ENCODE measurements around the gene UTS2.

UTS2 gene, protein sequence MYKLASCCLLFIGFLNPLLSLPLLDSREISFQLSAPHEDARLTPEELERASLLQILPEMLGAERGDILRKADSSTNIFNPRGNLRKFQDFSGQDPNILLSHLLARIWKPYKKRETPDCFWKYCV

GRCh38 chr1:7852804-7853683 is at the start of gene UTS2:
Gene UTS2, minus strand, starts transcription at chr1:7853065. Its CDS starts 62 bp downstream, at chr1:7853003.
- DNase-seq (ENCODE audit: low spot score): no peak

DNA sequence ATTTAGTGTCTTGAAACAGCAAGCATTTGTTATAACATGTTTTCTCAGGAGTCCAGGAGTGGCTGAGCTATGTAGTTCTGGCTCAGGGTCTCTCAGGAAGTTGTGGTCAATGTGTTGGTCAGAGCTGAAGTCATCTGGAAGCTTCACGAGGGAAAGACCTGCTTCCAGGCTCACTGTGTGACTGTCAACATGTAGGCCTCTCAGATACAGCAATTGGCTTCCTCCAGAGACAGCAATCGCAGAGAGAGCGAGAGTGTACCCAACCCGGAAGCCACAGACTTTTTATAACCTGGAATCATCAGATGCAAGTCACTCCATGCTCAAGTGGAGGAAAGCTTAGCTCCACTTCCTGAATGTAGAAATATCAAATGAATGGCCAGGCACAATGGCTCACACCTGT is 46.9 kb upstream of the UTS2 start:
- DNase-seq (ENCODE audit: low spot score): no peak

DNA sequence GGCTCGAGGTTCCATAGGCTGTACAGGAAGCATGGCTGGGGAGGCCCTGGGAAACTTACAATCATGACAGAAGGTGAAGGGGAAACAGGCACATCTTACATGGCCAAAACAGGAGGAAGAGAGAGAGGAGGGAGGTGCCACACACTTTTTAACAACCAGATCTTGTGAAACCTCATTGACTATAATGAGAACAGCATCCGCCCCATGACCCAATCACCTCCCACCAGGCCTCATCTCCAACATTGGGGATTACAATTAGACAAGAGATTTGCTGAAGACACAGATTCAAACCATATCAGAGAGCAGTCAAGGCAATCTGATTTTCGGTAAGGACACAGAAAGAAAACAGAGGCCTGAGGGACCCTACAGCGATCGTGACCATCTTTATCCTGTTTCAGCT is 46.1 kb upstream of the UTS2 start:
- DNase-seq (ENCODE audit: low spot score): no peak

DNA sequence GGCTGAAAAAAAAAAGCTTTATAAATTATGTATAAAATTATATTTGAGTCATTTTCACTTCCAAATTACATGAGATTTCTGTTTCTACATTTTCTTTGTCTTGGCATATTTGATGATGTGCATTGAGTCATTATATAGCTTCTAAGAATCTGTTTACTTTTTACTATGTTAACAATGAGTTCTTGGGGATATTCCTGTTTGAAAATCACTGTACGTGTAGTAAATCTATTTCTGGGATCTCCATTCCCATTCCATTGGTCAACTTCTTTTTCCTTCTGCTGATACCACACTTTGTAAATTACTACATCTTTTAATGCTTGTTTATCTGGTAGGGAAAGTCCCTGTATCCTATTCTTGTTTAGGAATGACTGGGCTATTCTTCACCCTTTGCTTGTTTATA is 44.1 kb upstream of the UTS2 start:
- no peak for DNase-seq (ENCODE audit: low spot score)

- no peak for DNase-seq (ENCODE audit: low spot score)
Observed at GRCh38 chr1:7893529-7894180, 40.8 kb upstream of the UTS2 start.

- DNase-seq (ENCODE audit: low spot score): no peak
Observed at GRCh38 chr1:7891804-7892203, 38.9 kb upstream of the UTS2 start.

DNA sequence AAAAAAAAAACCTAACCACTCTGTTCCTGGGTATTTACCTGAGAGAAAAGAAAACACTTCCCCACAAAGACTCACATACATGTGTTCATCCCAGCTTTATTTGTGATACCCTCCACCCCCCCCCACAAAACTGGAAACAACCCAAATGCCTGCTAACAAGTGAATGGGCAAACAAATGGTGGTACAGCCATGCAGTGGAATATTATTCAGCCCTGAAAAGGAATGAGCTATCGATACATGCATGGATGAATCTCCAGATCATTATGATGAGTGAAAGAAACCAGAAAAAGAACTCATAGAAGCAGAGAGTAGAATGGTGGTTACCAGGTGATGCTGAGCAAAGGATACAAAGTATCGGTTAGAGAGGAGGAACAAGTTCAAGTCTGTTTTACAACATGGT is 38.0 kb upstream of the UTS2 start:
- DNase-seq (ENCODE audit: low spot score): no peak

- DNase-seq (ENCODE audit: low spot score): no peak
Observed at GRCh38 chr1:7888248-7889081, 35.6 kb upstream of the UTS2 start.

DNA sequence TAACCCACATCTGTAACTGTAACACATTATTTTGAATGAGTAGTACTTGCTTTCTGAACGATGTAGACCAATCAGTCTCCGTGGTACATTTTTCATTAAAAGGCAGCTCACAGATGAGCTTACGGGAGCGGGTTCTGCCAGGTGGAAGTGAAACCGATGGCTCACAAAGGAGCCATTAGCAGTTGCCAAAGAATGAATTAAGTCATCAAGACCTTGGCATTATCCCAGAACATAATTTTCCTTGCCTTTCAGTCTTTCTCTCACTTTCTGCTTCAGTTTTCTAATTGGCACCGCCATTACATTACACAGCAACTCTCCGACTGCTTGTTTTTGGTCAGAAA is 33.5 kb upstream of the UTS2 start:
- no peak for DNase-seq (ENCODE audit: low spot score)

- no peak for DNase-seq (ENCODE audit: low spot score)
Observed at GRCh38 chr1:7885513-7886404, 32.9 kb upstream of the UTS2 start.

DNA sequence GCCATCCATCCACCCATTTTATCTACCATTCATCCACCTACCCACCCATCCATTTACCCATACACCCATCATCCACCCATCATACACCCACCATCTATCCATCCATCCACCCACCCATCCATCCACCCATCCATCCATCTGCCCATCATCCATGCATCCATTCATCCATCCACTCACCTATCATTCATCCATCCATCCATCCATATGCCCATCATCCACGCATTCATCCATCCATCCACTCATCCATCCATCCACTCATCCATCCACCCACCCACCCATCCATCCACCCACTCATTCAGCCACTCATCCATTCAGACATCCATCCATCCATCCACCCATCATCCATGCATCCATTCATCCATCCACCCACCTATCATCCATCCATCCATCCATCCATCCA is 31.9 kb upstream of the UTS2 start:
- no peak for DNase-seq (ENCODE audit: low spot score)

GRCh38 chr1:7879228-7879627 is 26.4 kb upstream of the UTS2 start:
- no peak for DNase-seq (ENCODE audit: low spot score)

GRCh38 chr1:7878027-7878426 is 25.2 kb upstream of the UTS2 start:
- no peak for DNase-seq (ENCODE audit: low spot score)

DNA sequence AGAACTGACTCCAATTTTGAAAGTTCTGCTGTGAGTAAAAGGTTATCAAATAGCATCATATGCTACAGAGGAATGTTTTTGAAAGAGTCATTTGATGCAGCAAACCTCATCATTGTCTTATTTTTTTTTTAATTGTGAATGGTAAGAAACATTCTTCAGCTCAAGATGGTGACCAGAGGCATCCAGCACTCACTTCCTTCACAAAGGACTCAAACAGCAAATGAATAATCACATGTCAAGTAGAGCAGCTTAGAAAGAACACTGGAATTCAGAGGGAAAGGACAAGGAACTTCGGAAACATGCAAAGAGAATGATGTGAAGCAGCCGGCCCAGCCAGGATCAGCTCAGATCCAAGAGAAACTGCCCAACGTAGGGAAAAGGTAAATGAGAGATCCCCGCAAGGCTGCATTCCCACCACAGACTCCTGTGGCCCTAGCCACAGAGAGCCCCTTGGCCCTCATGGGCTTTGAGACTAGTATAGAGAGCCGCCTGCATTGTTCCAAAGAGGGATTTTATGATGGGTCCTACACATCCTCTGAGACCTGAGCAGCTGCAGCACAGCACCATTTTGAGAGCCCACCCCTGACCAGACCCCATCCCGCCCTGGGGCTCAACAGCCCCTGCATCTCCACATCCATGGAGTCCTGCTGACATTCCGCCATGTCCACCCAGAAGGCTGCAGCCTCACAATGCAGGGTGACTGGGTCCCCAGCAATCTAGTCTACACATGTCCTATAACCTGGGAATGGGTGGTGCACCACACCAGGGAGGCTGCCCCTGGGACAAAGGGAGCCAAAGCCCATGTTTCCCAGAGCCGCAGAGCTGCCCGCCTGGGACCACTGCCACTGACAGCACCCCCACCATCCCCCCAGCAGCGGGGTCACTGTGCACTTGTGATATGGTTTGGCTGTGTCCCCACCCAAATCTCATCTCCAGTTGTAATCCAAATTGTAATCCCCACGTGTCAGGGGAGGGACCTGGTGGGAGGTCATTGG is 21.2 kb upstream of the UTS2 start:
- no peak for DNase-seq (ENCODE audit: low spot score)

DNA sequence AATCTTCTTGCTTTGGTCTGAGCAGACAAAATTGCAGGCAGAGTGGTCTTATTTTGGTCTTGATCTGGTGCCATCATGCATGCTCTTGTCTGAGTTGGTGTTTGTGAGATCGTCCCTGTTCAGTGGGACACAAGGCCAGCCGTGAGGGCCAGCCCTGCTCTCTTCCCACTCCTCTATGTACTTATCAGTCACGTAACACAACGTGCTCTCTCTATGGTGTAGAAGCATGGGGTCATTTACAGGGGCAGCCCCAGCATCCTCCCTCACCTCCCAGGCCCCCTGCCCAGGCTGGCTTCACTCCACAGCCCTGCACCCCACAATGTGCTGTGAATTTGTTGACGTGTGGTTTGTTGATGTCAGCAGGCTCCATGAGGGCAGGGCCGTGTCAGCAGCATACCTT is 18.3 kb upstream of the UTS2 start:
- DNase-seq (ENCODE audit: low spot score): no peak

DNA sequence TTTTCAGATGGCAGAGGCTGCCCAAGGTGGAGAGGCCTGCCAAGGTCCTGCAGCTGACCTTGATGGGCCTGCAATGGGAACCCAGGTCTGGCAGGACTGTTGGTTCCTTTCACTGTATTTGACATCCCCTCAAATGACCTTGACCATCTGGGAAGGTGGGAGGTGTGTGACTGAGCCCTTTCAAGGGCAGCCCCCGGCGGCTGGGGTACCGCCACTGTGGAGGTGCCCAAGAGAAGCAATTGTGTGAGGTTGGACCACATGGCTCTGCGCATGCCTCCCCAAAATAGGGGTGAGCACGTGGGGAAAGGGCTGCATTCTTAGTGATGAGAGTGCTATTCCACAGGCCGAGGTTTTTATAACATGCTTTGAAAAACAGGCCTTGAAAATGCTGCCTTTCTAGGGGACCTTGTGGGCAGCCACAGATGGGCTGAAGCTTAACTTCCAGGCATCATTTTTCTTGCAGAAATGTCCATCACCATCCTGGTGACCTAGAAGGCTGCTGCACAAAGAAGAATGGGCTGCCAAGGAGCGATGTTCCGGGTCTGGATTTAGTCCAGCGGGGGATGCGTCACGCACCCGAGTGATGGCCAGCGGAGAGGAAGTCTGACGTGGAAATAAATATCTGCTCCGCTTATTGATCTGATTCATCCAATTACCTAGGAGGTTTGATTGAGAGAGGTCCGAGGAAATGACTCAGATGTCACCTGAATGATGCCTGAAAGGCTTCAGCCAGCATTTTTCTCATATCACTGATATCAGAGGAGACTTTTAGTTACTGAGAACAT is 16.5 kb upstream of the UTS2 start:
- DNase-seq (ENCODE audit: low spot score): no peak

GRCh38 chr1:7868070-7868780 is 15.4 kb upstream of the UTS2 start:
- DNase-seq (ENCODE audit: low spot score): no peak

DNA sequence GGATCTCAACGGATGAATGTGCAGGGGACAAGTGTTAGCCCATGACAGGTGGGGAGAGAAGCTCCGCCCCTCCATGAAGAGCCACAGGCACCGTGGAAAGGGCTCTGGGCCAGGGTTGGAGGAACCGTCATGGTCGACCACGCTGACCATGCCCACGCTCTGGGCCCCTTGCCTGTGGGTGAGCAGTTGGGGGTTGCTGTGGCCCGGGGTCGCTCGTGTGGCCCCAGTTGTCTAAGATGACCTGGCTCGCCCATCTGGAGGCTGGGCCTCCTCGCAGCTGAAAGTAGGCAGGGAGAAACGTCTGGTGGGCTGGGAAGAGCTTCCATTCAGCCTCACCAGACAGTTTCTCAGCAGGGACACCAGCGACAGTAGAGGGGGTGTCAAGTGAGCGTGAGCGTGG is 13.1 kb upstream of the UTS2 start:
- no peak for DNase-seq (ENCODE audit: low spot score)

Measured in D341Med (cell line).